PC-9 (cell line): ENCODE results near the gene TMEM63B.

Source experiments
- EZH2 ChIP-seq: fragments of 200-600 bp; sonication (generic); IDR thresholded peaks from 2 replicates; pipeline ENCODE4 v1.8.0; 2017; ENCODE audit warnings: antibody characterized with exemption, low read depth
- TF ChIP-seq, protein P1 (sequence below): fragments of 200-600 bp; sonication (generic); conservative IDR thresholded peaks from 2 replicates; pipeline ENCODE4 v1.6.1; 2017; ENCODE audit warnings: mixed run types, antibody characterized with exemption, mild to moderate bottlenecking, moderate library complexity

DNA sequence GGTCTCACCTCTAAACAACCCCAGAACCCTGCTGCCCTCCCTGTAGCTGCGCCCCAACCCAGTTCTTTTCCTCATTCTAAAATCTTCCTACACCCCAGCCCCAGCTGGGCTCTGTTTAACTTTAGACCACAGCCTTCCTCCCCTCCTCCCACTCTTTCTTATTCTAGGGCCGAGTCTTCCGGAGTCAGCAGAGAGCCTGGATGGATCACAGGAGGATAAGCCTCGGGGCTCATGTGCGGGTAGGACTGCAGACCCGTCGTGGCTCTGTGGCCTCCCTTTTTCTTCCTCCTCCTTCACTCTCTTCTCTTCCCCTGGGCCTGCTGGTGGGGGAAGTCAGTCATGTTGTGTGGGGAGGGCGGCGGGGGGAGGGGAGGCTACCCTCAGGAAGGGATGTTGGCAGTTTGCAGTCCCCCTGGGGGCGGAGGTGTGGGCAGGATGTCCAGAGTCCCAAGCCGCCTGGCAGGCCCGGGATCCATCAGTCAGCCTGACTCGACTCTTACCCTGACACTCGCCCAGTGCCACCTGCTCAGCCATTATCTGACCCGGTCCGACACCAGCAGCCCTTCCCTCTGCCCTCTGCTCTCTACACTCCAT lies 39.3 kb downstream of the TMEM63B start:
- TF ChIP-seq, protein P1, sequence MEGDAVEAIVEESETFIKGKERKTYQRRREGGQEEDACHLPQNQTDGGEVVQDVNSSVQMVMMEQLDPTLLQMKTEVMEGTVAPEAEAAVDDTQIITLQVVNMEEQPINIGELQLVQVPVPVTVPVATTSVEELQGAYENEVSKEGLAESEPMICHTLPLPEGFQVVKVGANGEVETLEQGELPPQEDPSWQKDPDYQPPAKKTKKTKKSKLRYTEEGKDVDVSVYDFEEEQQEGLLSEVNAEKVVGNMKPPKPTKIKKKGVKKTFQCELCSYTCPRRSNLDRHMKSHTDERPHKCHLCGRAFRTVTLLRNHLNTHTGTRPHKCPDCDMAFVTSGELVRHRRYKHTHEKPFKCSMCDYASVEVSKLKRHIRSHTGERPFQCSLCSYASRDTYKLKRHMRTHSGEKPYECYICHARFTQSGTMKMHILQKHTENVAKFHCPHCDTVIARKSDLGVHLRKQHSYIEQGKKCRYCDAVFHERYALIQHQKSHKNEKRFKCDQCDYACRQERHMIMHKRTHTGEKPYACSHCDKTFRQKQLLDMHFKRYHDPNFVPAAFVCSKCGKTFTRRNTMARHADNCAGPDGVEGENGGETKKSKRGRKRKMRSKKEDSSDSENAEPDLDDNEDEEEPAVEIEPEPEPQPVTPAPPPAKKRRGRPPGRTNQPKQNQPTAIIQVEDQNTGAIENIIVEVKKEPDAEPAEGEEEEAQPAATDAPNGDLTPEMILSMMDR, result no peak
- no peak for TF ChIP-seq EZH2
